Smooth muscle cell (in vitro differentiated cells): ENCODE measurements around the gene MED13L. TPM values are rescaled to one million over a fixed set of nuclear protein-coding genes. Genes with fewer than 3 reads are reported as not detected.
"Not testable (repeated sequence)": the region's sequence is repeated elsewhere in the genome, so short reads cannot be mapped to it uniquely, and the experiment has no call there.

ENCODE experiments used
- DNase-seq: peaks from one replicate; lab custom pipeline; 2025; ENCODE audit not compliant: unreplicated experiment; lab: John Stamatoyannopoulos, UW
- H2AFZ ChIP-seq: fragments of 200-600 bp; sonication (generic); 2 replicates; pipeline ENCODE4 v1.6.0; 2016; ENCODE audit warnings: antibody characterized with exemption, low read depth, mild to moderate bottlenecking
- H3F3A ChIP-seq: fragments of 200-600 bp; sonication (generic); 2 replicates; pipeline ENCODE4 v1.6.0; 2017; ENCODE audit warnings: antibody characterized with exemption, low read depth
- H3K27ac ChIP-seq: fragments of 200-600 bp; sonication (generic); 2 replicates; pipeline ENCODE4 v1.5.1; 2016; ENCODE audit warnings: low read depth, mild to moderate bottlenecking
- H3K27me3 ChIP-seq: fragments of 200-600 bp; sonication (generic); 2 replicates; pipeline ENCODE4 v1.6.1; 2016; ENCODE audit warnings: low read depth, mild to moderate bottlenecking
- H3K36me3 ChIP-seq: fragments of 200-600 bp; sonication (generic); 2 replicates; pipeline ENCODE4 v1.5.1; 2016; ENCODE audit warnings: low read depth
- H3K4me1 ChIP-seq: fragments of 200-600 bp; sonication (generic); 2 replicates; pipeline ENCODE4 v1.5.1; 2016; ENCODE audit warnings: low read depth
- H3K4me2 ChIP-seq: fragments of 200-600 bp; sonication (generic); 2 replicates; pipeline ENCODE4 v1.6.0; 2016; ENCODE audit warnings: mild to moderate bottlenecking
- H3K4me3 ChIP-seq: fragments of 200-600 bp; sonication (generic); 2 replicates; pipeline ENCODE4 v1.5.1; 2016; ENCODE audit warnings: mild to moderate bottlenecking
- H3K79me2 ChIP-seq: fragments of 200-600 bp; sonication (generic); 2 replicates; pipeline ENCODE4 v1.6.0; 2016; ENCODE audit warnings: low read depth, mild to moderate bottlenecking
- H3K9ac ChIP-seq: fragments of 200-600 bp; sonication (generic); 2 replicates; pipeline ENCODE4 v1.6.0; 2016; ENCODE audit warnings: low read depth
- H3K9me3 ChIP-seq: fragments of 200-600 bp; sonication (generic); replicated peaks from 2 replicates; pipeline ENCODE4 v1.5.1; 2016; ENCODE audit warnings: low read depth
- H4K20me1 ChIP-seq: fragments of 200-600 bp; sonication (generic); 2 replicates; pipeline ENCODE4 v1.6.0; 2016; ENCODE audit warnings: low read depth
- CTCF ChIP-seq: fragments of 200-600 bp; sonication (generic); IDR thresholded peaks from 2 replicates; pipeline ENCODE4 v1.5.1; 2017; ENCODE audit warnings: borderline replicate concordance, mild to moderate bottlenecking, antibody characterized with exemption; ENCODE audit not compliant: insufficient read depth, poor library complexity, severe bottlenecking
- WGBS: methylation state at CpG from one replicate; pipeline ENCODE4 v1.1.7; 2016; ENCODE audit warnings: low lambda C conversion rate; 5-methylcytosine and 5-hydroxymethylcytosine counted together
- polyA plus RNA-seq: library from polyadenylated mRNA; unstranded; fragments of >200 nt; fragmentation: Nextera tagmentation; extraction: Ambion mirVana; gene quantifications from 2 replicates; pipeline ENCODE4 v1.2.1, GENCODE V29; 2016
- total RNA-seq: library from RNA; depleted of rRNA; stranded (reverse); fragments of >200 nt; gene quantifications from 2 replicates; pipeline ENCODE4 v1.2.3, GENCODE V29; 2014

Gene MED13L
- total and polyA plus RNA-seq, 2 experiments from 2014 or later = 13.2 to 74.3 TPM

- no peaks in the 10 kb centered on the region for H3K9me3 ChIP-seq
- TF ChIP-seq CTCF = peak; percentile 48
- no peaks in the 10 kb centered on the region for H3F3A ChIP-seq
- H3K79me2 ChIP-seq = peaks cover 96% of the 10 kb centered on the region
- no peak overlapping the region for H2AFZ ChIP-seq
- H3K36me3 ChIP-seq = no peaks in the 10 kb centered on the region
- H3K4me2 ChIP-seq = no peak overlapping the region
- 35% methylated on average over 3 of the region's 3 CpGs for WGBS
- no peaks in the 10 kb centered on the region for H3K27me3 ChIP-seq
- H3K9ac ChIP-seq = no peak overlapping the region
- H3K4me1 ChIP-seq = peaks cover 26% of the 10 kb centered on the region
- H4K20me1 ChIP-seq = peaks cover 100% of the 10 kb centered on the region
- no peak for DNase-seq
- H3K27ac ChIP-seq = peak overlapping the region; percentile 15
- no peak overlapping the region for H3K4me3 ChIP-seq
These were observed 41.3 kb downstream of the MED13L start for GRCh38 chr12:116236148-116236731.

- not testable (repeated sequence) for H3K36me3 ChIP-seq, H2AFZ ChIP-seq, DNase-seq, H3K9me3 ChIP-seq, H3K4me2 ChIP-seq, H3K27ac ChIP-seq, H3K9ac ChIP-seq, H3F3A ChIP-seq, H3K27me3 ChIP-seq, H3K4me3 ChIP-seq
- Histone ChIP-seq H3K4me1 (peaks cover 26% of the 10 kb centered on the region), H3K79me2 (peaks cover 96% of the 10 kb centered on the region), H4K20me1 (peaks cover 100% of the 10 kb centered on the region)
- WGBS = 94% methylated on average over 5 of the region's 5 CpGs
These were observed 43.3 kb downstream of the MED13L start for GRCh38 chr12:116234148-116234547.

GRCh38 chr12:116233669-116234068 lies 43.8 kb downstream of the MED13L start:
- Histone ChIP-seq H3K9ac (no peak overlapping the region), H2AFZ (no peak overlapping the region), H3K27ac (no peak overlapping the region), H3F3A (no peaks in the 10 kb centered on the region), H4K20me1 (peaks cover 100% of the 10 kb centered on the region), H3K79me2 (peaks cover 96% of the 10 kb centered on the region), H3K4me3 (no peak overlapping the region), H3K4me1 (peaks cover 26% of the 10 kb centered on the region), H3K4me2 (no peak overlapping the region), H3K27me3 (no peaks in the 10 kb centered on the region), H3K9me3 (no peaks in the 10 kb centered on the region), H3K36me3 (no peaks in the 10 kb centered on the region)
- 56% methylated on average over 3 of the region's 3 CpGs for WGBS
- no peak for TF ChIP-seq CTCF
- DNase-seq = no peak

- Histone ChIP-seq H2AFZ (no peak overlapping the region), H3K27ac (no peak overlapping the region), H3K36me3 (no peaks in the 10 kb centered on the region), H3K4me2 (no peak overlapping the region), H4K20me1 (peaks cover 99% of the 10 kb centered on the region), H3K79me2 (peaks cover 99% of the 10 kb centered on the region), H3K9ac (no peak overlapping the region), H3K4me3 (no peak overlapping the region), H3K4me1 (no peaks in the 10 kb centered on the region), H3F3A (no peaks in the 10 kb centered on the region), H3K9me3 (no peaks in the 10 kb centered on the region), H3K27me3 (no peaks in the 10 kb centered on the region)
- no peak for DNase-seq
- TF ChIP-seq CTCF = no peak
- 97% methylated on average over 3 of the region's 3 CpGs for WGBS
These were observed 49.7 kb downstream of the MED13L start for GRCh38 chr12:116227811-116228210.
